GM21515 (cell line): ENCODE measurements around the gene OR10A6.

ENCODE experiments used
- ATAC-seq: cut with Tn5 transposase; IDR thresholded peaks from one replicate; pipeline ENCODE4 v1.9.1; 2021; ENCODE audit not compliant: unreplicated experiment

OR10A6 gene, protein sequence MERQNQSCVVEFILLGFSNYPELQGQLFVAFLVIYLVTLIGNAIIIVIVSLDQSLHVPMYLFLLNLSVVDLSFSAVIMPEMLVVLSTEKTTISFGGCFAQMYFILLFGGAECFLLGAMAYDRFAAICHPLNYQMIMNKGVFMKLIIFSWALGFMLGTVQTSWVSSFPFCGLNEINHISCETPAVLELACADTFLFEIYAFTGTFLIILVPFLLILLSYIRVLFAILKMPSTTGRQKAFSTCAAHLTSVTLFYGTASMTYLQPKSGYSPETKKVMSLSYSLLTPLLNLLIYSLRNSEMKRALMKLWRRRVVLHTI

DNA sequence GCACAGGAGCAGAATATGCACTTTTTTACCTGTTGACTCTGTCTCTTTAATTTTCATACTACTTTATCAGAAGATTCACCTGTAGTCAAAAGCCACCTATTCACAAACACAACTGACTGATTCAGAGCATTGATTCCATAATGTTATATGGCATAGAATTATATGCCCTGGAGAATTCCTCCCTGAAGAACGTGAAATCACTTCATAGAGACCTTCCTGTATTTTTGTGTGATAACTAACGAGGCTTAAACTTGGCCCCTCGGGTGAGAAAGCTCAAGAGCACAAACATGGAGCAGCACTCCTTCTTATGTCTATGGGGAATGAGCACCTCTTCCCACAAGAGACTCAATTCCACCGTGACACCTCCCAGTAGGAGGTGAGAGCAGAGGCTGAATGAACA, at the start of gene OR10A6:
Gene OR10A6, minus strand, starts transcription at position 101 of the 400 bp plus-strand sequence. CDS start 2,606 bp downstream, outside the sequence.
- ATAC-seq, result no peak

DNA sequence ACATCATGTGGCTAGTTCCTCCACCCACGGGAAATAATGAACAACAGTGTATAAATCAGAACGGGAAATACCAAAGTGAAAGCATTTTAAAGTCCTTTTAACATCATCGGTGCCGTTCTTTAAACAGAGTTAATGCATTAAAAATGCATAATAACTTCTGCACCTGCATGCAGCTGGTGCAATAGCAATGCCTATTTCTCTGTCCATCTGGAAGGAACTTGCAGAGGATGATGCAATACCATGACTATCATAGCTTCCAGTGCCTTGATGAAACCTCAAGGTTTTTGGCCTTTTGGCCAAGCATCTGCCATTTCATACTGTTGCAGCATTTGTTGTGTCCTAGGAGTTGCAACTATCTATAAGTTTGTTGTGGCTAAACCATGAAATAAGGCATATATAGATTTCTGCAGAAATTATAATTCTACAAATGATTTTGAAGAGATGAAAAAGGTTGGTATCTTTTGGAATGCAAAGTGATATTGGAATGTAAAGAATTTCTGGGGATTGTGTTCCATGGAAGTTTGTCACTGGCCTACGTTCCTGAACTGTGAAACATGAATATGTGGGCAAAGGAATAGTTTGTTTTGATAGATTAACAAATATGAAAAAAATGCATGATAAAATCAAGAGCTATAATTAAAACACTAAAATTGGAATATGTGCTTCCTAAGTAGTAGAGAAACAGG, 46.3 kb upstream of the OR10A6 start:
- ATAC-seq, result no peak

DNA sequence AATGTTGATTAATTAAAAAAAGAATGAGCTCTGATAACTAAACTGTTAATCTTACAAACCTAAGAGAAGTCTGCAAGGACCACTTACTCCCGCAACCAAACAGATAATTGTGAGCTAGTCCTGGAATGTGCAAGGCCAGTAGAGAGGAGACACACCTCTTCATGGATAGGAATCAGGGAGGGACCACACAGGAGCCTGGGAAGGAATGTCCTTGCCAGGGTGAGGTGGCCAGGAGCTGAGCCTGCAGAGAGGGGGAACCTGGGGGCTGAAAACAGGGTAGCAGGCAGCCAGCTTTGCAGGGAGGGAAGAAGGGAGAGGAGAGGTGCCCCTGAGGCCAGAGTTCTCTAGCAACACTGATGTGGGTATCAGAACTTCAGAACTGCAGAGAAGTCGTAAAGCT, 43.6 kb upstream of the OR10A6 start:
- ATAC-seq, result no peak

DNA sequence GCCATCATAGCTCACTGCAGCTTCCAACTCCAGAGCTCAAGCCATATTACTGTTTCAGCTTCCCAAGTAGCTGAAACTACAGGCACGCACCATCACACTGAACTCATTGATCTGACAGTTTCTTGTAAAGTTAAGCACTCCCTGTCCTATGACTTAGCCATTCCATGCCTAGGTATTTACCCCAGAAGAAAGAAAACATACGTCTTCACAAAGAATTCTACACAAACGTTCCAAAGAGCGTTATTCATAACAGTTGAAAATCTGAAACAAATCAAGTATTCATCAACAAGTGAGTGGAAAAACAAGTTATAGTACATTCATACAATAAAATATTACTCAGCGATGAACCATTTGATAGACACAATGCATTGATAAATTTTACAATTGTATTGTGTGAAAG, 41.9 kb upstream of the OR10A6 start:
- no peak for ATAC-seq

DNA sequence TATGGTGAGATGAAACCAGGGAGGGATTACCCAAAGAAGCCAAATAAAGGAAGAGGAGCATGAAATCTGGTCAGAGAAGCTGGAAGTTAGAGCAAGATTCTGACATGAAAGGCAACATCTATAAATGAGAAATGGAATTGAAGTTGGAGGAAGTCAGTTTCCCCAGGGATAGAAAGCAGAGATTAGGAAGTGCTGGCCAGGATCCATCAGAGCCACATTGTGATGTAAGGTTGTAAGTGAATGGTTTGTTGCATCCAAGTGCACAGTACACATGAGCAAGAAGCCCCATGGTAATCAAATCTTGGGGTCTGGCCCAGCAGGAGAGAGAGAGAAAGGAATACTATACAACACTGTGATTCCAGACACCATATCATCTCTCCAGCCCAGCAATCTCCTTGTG, 40.8 kb upstream of the OR10A6 start:
- ATAC-seq, result no peak

DNA sequence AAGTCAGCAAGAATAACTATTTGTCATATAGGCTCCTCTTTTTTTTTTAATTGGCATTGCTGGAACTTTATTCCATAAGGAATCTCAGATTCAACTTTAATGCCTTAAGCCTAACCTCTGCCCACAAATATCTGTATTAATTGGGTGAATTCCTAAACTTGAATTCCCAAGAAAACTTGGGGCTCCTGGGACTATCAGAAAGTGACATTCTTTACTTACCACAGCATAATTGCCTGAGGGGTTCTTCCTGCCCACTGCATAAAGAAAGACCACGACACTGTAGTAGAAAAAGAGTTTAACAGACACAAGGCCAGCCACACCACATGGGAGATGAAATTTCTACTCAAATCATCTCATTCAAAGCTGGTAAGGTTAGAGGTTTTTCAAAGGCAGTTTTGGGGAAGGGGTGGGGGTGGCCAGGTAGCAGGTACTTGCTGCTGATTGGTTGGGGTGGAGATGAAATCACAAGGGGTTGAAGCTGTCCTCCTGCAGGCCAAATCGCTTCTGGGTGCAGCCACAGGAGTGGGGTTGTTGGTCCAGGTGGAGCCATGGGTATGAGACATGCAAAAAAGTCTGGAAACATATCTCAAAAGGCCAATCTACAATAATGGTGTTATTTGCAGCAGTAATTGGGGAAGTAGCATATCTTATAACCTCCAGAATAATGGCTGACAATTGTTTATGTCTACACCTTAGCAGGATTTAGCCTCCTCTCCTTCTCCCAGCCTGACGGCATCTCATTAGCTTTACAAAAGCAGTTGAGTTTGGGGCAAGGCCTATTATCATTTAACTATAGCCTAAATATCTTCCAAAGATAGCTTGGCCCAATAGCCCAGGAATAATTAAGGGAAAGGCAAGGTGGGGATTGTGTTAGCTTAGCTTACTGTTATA, 38.9 kb upstream of the OR10A6 start:
- ATAC-seq, result no peak

DNA sequence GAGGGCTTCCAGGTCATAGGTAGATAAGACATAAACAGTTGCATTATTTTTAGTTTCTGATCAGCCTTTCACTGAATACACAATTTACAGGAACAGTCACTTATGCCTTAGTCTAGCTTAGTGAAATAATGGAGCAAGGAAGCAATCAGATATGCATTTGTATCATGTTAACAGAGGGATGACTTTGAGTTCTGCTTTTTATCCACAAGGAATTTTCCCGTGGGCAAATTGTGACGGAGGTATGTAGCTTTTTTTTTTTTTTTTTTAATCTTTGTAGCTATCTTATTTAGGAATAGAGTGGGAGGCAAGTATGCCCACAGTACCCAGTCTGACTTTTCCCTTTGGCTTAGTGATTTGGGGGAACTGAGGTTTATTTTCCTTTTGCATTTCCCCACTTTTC, 37.6 kb upstream of the OR10A6 start:
- no peak for ATAC-seq

DNA sequence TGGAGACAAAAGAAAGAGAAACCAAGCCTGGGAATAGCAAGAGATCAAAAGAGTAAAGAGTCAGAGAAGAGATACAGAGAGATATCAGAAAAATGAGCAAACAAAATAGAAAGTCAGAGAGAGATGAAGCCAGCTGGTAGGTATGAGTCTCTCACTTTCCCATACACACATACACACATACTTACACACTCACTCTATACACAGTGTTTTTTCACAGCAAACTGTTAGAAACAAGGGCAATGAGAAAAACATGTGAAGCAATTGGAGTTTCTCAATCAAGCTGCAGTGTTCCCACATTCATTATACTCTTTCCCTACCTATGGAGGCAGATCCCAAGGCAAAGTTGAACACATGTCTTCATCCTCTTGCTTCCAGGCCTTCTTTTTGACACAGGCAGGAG, 36.8 kb upstream of the OR10A6 start:
- no peak for ATAC-seq

DNA sequence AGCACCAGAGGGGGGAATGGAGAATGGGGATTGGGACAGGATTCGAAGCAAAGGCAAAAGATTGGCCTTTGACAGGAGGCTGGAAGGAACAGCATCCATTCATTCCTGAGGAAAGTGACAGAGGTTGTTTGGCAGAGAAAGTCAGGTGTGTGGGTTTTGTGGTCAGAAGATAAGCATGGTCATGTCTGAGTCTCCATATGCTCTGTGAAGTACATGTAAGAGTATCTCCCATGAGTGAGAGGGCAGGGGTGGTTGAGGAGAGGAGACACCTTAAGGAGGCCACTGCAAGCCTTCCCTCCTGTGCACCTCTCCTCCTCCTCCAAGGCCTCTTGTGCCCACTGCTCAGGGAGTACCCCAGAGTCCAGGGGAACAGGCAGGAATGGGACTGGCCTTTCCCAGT, 36.0 kb upstream of the OR10A6 start:
- ATAC-seq, result no peak

DNA sequence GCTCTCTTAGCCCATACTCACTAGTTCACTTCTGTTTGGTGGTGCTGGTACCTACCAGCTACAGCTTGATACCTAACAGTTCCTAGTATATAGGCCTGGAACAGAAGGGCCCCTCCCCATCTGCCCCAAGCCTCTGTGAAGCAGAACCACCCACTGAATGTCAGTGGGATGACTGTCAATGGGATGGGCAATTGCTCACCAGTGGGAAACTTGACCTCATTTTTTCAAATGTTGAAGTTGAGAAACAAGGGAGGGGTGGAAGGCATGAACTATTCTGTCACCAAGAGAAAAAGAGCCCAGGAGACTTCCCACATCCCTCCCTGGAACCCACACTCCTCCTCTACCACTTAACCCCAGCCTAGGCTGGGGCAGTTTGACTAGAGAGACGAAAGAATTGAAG, 34.3 kb upstream of the OR10A6 start, which contains the start of gene NLRP10:
Gene NLRP10, minus strand, starts transcription at position 62 of the 400 bp plus-strand sequence. CDS start 1,952 bp downstream, outside the sequence.
- ATAC-seq, result no peak

DNA sequence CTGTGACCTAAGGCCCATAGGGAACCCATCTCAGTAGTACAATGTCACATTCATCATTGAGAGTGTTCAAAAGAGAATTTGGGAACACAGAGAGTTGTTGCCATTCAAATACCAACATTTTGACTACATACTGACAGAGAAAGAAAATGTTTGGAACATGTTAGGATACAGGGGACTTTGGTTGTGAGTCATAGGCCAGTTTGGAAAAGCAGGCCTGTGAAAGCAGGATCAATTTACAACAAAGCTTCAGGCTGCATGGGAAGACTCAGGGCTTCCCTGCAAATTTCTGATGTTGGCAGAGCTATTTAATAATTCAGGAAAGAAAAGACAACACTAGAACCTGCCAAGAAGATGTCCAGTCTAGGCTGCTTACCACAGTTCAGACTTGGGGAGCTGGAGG, 33.8 kb upstream of the OR10A6 start:
- ATAC-seq, result no peak

DNA sequence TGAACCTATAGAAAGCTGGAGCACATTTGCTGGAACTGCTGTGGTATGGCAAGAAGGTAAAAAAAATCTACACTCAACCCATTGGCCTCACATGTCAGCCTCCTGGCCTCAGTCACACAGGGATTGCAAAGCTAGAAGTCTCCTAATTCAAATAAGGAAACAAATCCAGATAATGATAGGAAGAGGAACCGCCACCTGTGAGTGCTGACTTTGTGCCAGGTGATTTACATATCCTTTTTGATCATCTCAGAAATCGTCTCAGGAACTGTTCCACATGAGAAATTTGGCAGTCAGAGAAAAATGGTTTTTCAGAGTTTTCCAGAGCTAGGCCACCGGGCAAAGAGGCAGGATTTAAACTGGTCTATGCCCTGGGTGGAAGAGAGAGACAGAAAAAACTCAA, 33.2 kb upstream of the OR10A6 start:
- ATAC-seq, result no peak

DNA sequence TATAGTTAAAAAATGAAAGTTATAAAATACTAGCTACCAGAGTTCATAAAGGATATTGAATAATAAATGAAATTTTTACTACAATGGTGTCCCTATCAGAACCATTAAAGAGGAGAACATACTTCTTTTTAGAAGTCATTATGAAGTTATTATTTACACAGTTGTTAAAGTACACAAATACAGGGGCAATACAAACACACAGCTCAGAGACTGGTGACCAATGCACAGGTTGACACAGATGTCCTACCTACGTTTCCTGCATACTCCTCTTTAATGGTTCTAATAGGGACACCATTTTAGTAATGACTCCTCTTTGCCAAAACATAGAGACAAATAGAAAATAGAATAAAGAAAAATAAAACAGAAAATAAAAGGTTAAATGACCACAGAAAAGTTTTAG, 24.1 kb upstream of the OR10A6 start:
- ATAC-seq, result no peak

DNA sequence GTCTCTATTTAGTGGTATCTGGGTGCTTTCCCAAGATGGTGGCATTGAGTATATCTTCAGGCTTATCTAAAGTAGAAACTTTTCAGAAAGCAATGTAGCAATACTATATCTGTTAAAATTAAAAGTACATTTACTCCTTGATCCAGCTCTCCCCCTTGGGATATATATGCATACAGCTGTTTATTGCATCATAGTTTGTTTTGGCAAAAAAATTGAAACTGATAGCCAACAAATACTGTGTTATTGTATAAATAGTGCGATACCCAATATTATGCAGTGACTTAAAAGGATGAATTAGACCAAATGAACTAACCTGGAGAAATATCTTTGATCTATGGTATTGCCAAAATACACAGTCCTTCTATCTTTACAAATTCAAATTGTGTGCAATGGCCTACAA, 18.9 kb upstream of the OR10A6 start:
- no peak for ATAC-seq

DNA sequence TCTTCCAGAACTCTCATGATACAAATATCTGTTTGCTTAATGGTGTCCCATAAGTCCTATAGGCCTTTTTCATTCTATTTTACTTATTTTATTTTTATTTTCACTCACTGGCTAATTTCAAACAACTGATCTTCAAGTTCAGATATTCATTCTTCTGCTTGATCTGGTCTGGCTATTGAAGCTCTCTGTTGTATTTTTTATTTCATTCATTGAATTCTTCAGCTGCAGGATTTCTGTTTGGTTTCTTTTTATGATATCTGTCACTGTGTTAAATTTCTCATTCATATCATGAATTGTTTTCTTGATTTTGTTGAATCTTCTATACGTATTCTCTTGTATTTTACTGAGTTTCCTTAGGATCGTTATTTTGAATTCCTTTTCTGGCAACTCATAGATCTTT, 13.1 kb upstream of the OR10A6 start:
- no peak for ATAC-seq

DNA sequence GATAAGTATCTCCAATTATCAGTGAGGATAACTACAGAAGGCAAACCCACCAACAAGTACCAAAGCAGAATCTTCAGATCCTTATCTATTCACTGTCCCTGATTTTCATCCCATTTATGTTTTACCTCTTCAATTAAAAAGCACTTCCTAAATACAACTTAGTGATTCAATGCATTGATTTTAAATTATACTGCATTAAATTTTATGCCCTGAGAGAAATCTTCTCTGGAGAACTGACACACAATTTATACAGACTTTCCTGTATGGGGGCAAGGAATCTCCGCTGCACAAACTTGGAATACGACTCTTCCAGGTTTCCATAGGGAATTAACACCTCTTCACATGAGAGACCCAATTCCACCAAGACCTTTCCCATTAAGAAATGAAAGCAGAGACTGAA, 10.5 kb upstream of the OR10A6 start, which contains the start of gene OR10A3:
Gene OR10A3, minus strand, starts transcription at position 101 of the 400 bp plus-strand sequence. CDS start 2,188 bp downstream, outside the sequence.
- no peak for ATAC-seq

DNA sequence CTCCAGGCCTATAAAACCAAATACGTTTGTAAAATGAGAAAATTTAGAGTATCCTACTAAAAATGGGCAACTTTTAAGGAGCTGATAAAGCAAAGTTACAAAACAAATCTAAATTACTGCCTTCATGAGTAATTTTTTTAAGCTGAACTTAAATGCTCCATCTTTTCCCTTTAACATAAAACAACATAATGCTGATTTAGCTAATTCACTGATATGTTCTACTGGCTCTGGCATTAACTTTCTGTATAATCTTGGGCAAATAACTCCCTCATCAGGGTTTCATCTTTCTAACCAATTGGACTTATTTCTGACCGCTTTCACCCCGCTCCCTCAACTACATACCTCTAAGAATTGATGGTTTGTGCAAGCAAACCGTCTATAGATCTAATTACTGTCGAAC, 10.1 kb upstream of the OR10A6 start:
- no peak for ATAC-seq

DNA sequence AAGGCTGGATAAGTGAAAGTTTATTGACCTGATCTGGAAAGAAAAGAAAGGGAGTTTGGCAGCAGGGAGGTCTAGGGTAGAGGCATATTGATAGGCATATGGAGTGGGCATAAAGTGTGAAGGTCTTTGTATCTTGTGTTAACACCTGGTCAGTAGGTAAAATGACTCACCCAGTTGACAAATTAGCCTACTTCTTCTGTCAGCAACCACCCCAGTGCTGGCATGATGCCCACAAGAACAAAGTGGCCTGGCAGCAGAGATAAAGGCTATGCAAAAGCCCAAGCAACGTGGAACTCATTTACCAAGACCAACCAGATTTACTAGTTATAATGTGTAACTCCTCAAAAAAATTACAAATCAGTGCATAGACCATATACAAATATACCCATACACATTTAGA, 5.5 kb upstream of the OR10A6 start:
- ATAC-seq, result no peak

DNA sequence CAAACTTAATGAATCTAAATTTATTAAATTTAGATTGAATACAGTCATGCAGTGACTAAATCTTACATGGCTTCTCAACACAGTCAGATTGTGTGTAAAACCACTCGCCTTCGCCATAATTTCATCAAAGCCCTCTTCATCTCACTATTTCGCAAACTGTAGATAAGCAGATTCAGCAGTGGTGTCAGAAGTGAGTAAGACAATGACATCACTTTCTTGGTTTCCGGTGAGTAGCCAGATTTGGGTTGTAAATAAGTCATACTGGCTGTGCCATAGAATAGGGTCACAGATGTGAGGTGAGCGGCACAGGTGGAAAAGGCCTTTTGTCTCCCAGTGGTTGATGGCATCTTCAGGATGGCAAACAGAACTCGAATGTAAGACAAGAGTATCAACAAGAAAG, 3.4 kb downstream of the OR10A6 start:
- no peak for ATAC-seq

DNA sequence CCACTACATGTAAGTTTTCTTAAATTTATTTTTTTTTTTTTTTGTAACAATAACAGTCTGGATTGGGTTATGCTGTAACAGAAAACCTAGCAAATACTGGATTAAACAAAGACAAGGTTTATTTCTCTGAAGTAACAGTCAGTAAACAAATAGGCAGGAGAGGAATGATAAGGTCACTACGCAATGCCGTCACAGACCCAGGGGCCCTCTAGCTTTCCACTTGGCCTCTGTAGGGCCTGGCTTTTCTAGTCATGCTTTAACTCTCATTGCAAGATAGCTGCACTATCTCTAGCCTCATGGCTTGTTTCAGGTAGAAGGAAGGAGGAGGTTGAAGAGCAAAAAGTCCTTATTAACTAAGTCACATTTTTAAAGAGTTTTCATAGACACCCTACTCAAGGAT, 6.5 kb downstream of the OR10A6 start:
- no peak for ATAC-seq

DNA sequence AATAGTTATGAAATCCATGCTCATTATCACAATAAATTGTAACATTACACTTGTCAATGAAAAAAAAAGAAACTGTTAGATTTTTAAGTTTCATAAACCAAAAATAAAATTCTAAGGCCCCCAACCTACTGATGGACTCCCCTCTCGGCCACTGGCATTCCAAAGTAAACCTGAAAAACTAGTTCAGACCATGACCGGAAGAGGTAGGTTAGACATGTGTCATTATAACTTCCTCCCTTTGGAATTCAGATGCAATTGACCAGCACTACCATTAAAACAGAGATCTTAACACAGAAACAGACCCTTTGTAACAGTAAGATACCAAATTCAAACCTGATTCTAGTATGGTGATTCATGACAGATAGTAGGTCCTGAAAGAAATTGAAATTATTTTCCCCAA, 12.9 kb downstream of the OR10A6 start:
- no peak for ATAC-seq

DNA sequence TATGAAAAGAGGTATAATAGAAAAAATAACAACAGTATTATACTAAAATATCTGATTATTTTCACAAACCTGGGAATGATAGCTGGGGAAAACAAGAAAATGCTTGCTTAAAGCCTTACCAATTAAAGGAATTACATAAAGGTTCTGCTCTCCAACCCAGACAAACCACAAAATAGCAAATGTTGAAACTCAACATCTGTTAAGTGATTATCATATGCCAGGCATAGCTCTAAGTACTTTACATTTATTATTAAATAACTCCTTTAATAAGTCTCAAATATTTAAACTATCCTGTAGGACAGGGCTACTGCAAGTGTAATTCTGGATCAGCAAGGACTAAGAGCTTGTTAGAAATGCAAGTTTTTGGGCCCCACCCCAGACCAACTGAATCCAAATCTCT, 20.1 kb downstream of the OR10A6 start:
- no peak for ATAC-seq
